Activated CD4-positive, alpha-beta T cell treated with anti-CD3 and anti-CD28 coated beads, Interleukin-2, amount 50 U/mL, for 24 hours (primary cell): ENCODE results near the gene IL20RB.
"Not testable (repeated sequence)": the region's sequence is repeated elsewhere in the genome, so short reads cannot be mapped to it uniquely, and the experiment has no call there.

ENCODE experiments used
- DNase-seq, 2 donors: peaks; one replicate each; pipeline ENCODE4 v3.0.0-alpha.2; 2020; ENCODE audit warnings: low read depth in 1 of 2, low spot score in 1 of 2

IL20RB gene

GRCh38 chr3:136982520-136983138 lies 24.8 kb downstream of the IL20RB start:
- DNase-seq = no peak

- no peak for DNase-seq
Measured at GRCh38 chr3:136984837-136985236, 27.1 kb downstream of the IL20RB start.

- not testable (repeated sequence) for DNase-seq
Measured at GRCh38 chr3:136987398-136987980, 29.7 kb downstream of the IL20RB start.

- DNase-seq = no peak
Measured at GRCh38 chr3:136988651-136989050, 30.9 kb downstream of the IL20RB start.

DNA sequence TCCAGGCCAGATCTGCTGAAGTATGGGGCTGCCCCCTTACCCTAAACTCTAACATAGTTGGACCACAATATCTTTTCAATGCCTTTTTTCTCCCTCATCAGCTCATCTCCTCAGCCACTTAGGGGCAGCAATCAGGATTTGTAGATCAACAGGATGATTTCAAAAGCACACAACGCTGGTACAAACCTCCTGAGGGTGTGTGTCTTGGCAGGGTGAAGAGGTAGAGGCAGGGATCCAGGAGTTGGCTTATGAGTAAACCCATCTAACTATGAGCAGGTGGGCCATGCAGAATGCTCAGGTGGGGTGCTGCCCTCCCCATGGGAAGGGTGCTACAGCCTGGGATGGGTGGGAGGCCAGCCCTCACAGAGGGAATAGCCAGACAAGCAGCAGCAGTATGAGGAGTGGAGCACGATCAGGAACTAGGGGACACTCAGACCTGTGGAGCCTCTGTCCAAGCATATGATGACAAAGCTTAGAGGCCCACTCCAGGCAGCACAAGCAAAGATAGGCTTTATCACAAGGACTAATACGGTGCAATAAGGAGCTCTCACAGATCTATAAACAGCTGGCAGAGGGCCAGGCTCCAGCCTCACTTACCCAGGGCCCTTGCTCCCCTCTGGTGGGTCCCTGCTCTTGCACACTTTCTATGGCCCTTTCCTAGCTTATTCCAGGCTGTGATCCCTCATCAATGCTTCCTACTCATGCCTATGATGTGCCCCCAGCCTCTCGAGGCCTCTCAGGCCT lies 32.2 kb downstream of the IL20RB start:
- no peak for DNase-seq

- DNase-seq = no peak
Measured at GRCh38 chr3:136990826-136991225, 33.0 kb downstream of the IL20RB start.

DNA sequence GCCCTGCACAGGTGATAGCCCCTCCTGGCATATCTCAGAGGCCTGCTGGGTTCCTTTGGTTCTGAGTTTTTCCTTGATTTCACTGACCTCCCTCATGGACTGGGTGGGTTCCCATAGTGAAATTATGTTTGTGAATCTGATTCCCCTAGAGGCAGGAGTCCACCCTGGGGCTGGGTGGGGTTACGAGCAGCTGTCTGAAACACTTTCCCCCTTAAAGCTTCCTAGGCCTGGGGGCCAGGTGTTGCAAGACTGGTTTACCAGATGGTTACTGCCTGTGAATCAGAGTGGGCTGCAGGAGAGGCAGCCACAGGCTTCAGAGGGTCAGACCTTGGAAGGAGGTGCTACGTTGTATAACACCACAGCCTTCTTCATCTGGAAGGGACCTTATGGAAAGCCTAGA lies 34.3 kb downstream of the IL20RB start:
- DNase-seq = no peak

- no peak for DNase-seq
Measured at GRCh38 chr3:136994772-136995516, 37.2 kb downstream of the IL20RB start.

DNA sequence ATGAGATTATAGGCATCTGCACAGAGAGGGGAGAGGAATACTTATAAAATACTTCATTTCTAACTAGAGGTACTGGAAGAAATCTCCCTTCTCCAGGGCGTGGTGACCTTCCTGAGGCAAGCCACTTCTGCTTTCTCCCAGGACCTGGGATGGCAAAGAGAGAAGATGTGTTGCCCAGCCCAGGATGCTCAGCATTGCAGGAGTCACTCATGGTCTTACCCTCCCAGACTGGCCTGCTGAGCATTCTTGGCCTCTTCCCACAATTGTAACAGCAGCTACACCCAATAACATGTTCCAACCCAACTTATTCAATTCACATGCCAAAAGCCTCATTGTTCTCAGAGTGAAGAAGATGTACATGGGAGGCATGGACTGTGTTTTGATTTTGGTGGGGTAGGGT lies 37.9 kb downstream of the IL20RB start:
- DNase-seq = no peak

DNA sequence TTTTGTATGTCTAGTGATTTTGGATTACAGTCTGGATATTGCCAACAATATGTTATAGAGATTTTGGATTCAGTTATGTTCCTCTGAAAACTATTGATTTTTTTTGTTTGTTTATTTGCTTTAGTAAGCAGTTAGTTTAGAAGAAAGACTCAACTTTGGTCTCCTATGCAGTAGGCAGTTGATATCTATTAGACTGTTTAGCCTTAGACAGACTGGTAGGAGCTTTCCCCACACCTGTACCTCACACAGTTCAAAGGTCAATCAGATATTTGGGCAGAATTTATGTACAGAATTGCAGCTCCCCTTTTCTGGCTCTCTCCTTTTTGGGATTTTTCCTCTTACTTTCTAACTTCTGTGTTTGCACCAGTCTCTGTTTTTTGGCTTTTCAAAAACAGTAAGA lies 42.3 kb downstream of the IL20RB start:
- no peak for DNase-seq

DNA sequence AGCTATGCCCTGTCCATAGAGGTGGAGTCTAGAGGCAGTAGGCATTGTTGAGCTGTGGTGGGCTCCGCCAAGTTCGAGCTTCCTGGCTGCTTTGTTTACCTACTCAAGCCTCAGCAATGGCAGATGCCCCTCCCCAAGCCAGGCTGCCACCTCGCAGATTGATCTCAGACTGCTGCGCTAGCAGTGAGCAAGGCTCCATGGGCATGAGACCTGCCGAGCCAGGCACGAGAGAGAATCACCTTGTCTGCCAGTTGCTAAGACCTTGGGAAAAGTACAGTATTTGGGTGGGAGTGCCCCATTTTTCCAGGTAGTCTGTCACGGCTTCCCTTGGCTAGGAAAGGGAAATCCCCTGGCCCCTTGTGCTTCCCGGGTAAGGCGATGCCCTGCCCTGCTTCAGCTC lies 49.6 kb downstream of the IL20RB start:
- DNase-seq = not testable (repeated sequence)

DNA sequence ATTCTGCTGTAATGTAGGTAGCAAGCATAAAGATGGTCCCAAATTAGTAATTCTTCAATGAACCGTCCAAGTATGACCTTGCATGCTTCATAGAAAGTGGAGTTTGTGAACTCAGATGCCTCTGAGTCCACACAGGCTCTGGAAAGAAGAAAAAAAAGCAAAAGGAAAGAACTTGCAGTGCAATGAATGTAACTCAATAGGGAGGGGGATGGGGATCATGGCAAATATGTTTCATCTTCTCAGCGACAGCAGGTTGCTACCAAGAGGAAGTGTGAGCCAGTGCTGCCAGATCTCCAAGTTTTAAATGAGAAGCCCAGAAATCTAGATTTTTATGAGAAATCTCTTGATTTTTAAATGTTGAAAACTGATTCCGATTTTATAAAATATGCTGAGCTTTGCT lies 50.3 kb downstream of the IL20RB start:
- DNase-seq = no peak

- DNase-seq = no peak
Measured at GRCh38 chr3:137008976-137009375, 51.2 kb downstream of the IL20RB start.

- no peak for DNase-seq
Measured at GRCh38 chr3:137010137-137010536, 52.4 kb downstream of the IL20RB start.

GRCh38 chr3:137011153-137011552 lies 53.4 kb downstream of the IL20RB start:
- DNase-seq = no peak

DNA sequence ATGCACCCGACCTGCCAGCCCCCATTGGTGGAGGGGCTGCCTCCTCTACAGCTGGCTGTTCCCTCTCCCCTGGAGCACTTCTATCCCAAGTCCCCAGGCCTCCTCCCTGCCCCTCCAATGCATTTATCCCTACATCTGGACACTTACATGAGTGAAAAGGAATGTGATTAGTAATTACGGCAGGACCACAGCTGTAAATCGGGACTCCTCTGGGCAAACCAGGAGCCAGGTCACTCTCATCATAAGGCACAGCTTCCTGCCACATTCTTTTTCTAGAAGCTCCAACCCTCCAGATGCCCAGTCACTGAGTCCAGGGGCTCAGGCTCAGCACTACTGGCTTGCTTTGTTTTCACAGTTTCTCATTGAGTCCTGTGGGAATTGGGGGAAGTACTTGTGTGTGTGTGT lies 54.3 kb downstream of the IL20RB start:
- DNase-seq = no peak

- DNase-seq = peak; percentile 74 to 80
Measured at GRCh38 chr3:137013951-137014688, 56.3 kb downstream of the IL20RB start.

DNA sequence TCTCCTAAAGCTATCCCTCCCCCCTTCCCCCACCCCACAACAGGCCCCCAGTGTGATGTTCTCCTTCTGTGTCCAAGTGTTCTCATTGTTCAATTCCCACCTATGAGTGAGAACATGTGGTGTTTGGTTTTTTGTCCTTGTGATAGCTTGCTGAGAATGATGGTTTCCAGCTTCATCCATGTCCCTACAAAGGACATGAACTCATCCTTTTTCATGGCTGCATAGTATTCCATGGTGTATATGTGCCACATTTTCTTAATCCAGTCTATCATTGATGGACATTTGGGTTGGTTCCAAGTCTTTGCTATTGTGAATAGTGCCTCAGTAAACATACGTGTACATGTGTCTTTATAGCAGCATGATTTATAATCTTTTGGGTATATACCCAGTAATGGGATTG lies 59.5 kb downstream of the IL20RB start:
- DNase-seq = not testable (repeated sequence)

- DNase-seq = no peak
Measured at GRCh38 chr3:137020315-137020714, 62.5 kb downstream of the IL20RB start.

- no peak for DNase-seq
Measured at GRCh38 chr3:137020888-137021287, 63.1 kb downstream of the IL20RB start.

- DNase-seq = no peak
Measured at GRCh38 chr3:137024348-137024747, 66.6 kb downstream of the IL20RB start.
